ENCODE measurements around the gene SH3BP5L.

DNA sequence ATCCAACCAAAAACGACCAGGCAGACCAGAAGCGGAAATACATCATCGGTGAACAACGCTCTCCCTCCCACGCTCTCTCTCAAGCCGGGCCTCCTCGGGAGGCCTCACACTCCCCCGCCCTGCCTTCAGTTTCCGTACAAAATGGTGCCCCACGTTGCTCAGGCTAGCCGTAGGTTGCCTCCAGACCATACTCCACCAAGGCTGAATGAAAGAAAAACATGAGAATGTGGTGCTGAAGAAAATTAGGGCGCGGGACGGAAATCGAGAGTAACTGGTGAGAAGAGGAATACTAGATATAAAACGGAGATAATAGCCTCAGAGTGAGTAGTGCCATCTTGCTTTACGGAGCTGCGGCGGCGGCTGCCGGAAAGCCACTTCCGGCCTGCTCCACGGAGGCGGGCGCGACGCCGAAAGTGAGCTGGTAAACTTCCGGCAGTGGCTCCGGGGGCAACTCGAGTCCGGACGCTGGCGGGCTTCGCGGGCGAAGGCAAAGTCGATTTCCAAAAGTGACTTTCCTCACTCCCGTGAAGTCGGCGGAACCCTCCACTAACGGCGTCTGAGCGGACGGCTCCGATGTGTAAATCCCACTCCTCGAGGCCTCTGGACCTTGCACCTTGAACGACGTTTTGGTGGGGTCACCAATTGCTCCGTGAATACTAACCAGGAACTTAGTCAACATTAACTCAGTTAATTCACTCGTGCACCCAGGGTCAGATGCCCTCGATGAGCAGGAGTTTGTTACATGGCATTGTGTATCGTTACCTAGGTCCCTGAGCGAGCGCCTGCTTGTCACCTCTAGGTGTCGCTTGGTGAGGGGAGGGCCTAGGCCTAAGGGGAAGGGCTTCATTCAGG is at the start of gene SH3BP5L:
- TF ChIP-seq, protein P1, sequence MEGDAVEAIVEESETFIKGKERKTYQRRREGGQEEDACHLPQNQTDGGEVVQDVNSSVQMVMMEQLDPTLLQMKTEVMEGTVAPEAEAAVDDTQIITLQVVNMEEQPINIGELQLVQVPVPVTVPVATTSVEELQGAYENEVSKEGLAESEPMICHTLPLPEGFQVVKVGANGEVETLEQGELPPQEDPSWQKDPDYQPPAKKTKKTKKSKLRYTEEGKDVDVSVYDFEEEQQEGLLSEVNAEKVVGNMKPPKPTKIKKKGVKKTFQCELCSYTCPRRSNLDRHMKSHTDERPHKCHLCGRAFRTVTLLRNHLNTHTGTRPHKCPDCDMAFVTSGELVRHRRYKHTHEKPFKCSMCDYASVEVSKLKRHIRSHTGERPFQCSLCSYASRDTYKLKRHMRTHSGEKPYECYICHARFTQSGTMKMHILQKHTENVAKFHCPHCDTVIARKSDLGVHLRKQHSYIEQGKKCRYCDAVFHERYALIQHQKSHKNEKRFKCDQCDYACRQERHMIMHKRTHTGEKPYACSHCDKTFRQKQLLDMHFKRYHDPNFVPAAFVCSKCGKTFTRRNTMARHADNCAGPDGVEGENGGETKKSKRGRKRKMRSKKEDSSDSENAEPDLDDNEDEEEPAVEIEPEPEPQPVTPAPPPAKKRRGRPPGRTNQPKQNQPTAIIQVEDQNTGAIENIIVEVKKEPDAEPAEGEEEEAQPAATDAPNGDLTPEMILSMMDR (IDR thresholded peaks at IDR 0.05), result peak in 5 of 6 experiments; percentile 8 to 65 (median 61)
- TF ChIP-seq POLR2A (IDR thresholded peaks at IDR 0.05), result peak; percentile 47 to 85
